Naive thymus-derived CD8-positive, alpha-beta T cell (primary cell): Measurements from ENCODE around the gene RANBP10. TPM values are rescaled to one million over a fixed set of nuclear protein-coding genes. Genes with fewer than 3 reads are reported as not detected.
A peak's percentile ranks its signal among the peaks of the same experiment; 100 is the strongest.

Experiments used
- ATAC-seq, 2 donors: fragments of 150-1000 bp; cut with Tn5 transposase in 1 of 2; sonication (Bioruptor Pico), chemical (Tn5 transposase) in 1 of 2; 1 replicate in 1 of 2; 2 replicates in 1 of 2; pipeline ENCODE4 v1.10.0; 2021; ENCODE audit warnings: mild to moderate bottlenecking in 2 of 2, moderate library complexity in 2 of 2
- POLR2A ChIA-PET: fragments of 350-600 bp; sonication (Branson Sonifier 250); formaldehyde crosslinking; loops from one replicate; lab custom pipeline; 2021; ENCODE audit warnings: antibody characterized with exemption; lab: Charles Lee
- DNase-seq, 10 donors: peaks; one replicate each; pipeline versions ENCODE4 v3.0.0 to v3.0.0-alpha.2; 2020 to 2022
- H3K27ac Mint-ChIP-seq, 10 donors: one replicate each; pipeline ENCODE4 v1.8.0; 2020 to 2022; ENCODE audit warnings: mild to moderate bottlenecking in 10 of 10, mixed read lengths in 10 of 10, moderate library complexity in 4 of 10, inconsistent platforms in 1 of 10
- H3K27me3 Mint-ChIP-seq, 5 donors: one replicate each; pipeline ENCODE4 v1.8.0; 2021 to 2022; ENCODE audit warnings: mixed read lengths in 5 of 5
- H3K36me3 Mint-ChIP-seq, 3 donors: one replicate each; pipeline ENCODE4 v1.8.0; 2020 to 2022; ENCODE audit warnings: mixed read lengths in 3 of 3, mild to moderate bottlenecking in 2 of 3, inconsistent platforms in 1 of 3
- H3K4me1 Mint-ChIP-seq, 4 donors: one replicate each; pipeline ENCODE4 v1.8.0; 2021 to 2022; ENCODE audit warnings: mixed read lengths in 4 of 4
- H3K4me3 Mint-ChIP-seq, 10 donors: one replicate each; pipeline ENCODE4 v1.8.0; 2020 to 2022; ENCODE audit warnings: mild to moderate bottlenecking in 10 of 10, mixed read lengths in 10 of 10, moderate library complexity in 6 of 10, inconsistent platforms in 1 of 10
- H3K9me3 Mint-ChIP-seq, 9 donors: one replicate each; pipeline ENCODE4 v1.8.0; 2020 to 2022; ENCODE audit warnings: mixed read lengths in 9 of 9, mild to moderate bottlenecking in 3 of 9, inconsistent platforms in 1 of 9, moderate library complexity in 1 of 9
- polyA plus RNA-seq, 3 donors: library from polyadenylated mRNA; unstranded; fragments of 300-500 nt; fragmentation: Illumina TruSeq; gene quantifications; one replicate each; pipeline ENCODE4 v1.2.3, GENCODE V29; 2021
- total RNA-seq, 8 experiments: library from RNA in 2 of 8; stranded (reverse) in 2 of 8; gene quantifications; one replicate each; pipeline ENCODE4 v1.2.3 and lab custom pipeline; 2021 to 2026

Gene RANBP10
- total and polyA plus RNA-seq, 5 experiments from 2014 or later: 5.8 to 23.6 (median 13.8) TPM

GRCh38 chr16:67822511-67822910 lies 16.2 kb upstream of the RANBP10 start:
- Mint-ChIP-seq H3K36me3 (peaks cover 0 to 5% (median 0%) of the 10 kb centered on the region in 3 donors), H3K27me3 (no peaks in the 10 kb centered on the region), H3K27ac (no peak overlapping the region), H3K4me1 (no peaks in the 10 kb centered on the region), H3K4me3 (no peak overlapping the region), H3K9me3 (no peaks in the 10 kb centered on the region)
- ATAC-seq (no peak), DNase-seq (no peak)
- POLR2A ChIA-PET: no interaction called here

DNA sequence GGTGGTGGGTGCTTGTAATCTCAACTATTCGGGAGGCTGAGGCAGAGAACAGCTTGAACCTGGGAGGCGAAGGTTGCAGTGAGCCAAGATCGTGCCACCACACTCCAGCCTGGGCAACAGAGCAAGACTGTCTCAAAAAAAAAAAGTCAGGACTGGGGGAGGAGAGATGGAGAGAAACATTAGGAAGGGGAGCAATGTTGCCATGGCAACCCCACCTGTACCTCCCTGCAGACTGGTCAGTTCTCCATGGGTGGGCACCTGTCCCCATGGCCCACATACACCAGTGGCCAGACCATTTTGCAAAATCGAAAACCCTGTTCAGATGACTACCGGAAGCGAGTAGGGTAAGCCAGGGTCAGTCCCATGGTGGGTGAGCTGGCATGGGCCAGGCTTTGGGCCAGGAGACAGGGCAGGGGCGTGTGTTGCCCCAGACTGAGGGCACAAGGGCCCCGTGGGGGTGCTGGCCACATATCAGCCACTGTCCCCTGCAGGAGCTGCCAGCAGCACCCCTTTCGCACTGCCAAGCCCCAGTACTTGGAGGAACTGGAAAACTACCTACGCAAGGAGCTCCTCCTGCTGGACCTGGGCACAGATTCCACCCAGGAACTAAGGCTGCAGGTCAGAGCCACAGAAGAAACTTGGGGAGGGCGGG lies 14.4 kb upstream of the RANBP10 start:
- no peaks in the 10 kb centered on the region for H3K9me3 Mint-ChIP-seq
- H3K4me1 Mint-ChIP-seq: peaks cover 3 to 7% (median 6%) of the 10 kb centered on the region in 4 donors
- POLR2A ChIA-PET: no interaction called here
- ATAC-seq (no peak), DNase-seq (no peak)
- no peak overlapping the region for H3K4me3 Mint-ChIP-seq
- H3K36me3 Mint-ChIP-seq: peaks cover 0 to 2% (median 0%) of the 10 kb centered on the region in 3 donors
- H3K27ac Mint-ChIP-seq: peak overlapping the region in 1 of 10 donors; percentile 64
- no peaks in the 10 kb centered on the region for H3K27me3 Mint-ChIP-seq

GRCh38 chr16:67814567-67814966 lies 8.2 kb upstream of the RANBP10 start:
- POLR2A ChIA-PET: no interaction called here
- Mint-ChIP-seq H3K27ac (no peak overlapping the region), H3K27me3 (no peaks in the 10 kb centered on the region), H3K9me3 (no peaks in the 10 kb centered on the region), H3K4me3 (no peak overlapping the region), H3K4me1 (peaks cover 3 to 7% (median 6%) of the 10 kb centered on the region in 4 donors), H3K36me3 (no peaks in the 10 kb centered on the region)
- DNase-seq (no peak), ATAC-seq (no peak)

DNA sequence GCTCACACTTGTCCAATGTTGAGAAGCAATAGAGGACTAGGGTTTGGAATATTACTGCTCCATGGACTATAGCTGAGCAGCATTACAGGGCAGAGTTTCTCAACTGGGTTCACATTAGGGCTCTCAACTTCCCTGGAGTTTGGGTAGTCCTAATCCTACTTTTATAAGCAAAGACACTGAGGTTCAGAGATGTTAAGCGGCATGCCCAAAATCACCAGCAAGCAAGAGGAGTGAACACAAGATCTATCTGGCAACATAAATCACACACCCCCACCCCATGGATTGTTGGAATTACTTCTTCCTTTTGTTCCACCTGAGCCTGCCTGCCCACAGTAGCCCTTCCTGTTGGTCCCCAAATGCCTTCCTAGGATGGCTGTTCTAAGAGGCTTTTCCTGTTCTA lies 5.5 kb upstream of the RANBP10 start:
- no peaks in the 10 kb centered on the region for H3K27me3 Mint-ChIP-seq
- no peak overlapping the region for H3K4me3 Mint-ChIP-seq
- no peak for DNase-seq
- peaks cover 3 to 13% (median 10%) of the 10 kb centered on the region in 4 donors for H3K4me1 Mint-ChIP-seq
- H3K36me3 Mint-ChIP-seq: no peaks in the 10 kb centered on the region
- ATAC-seq: no peak
- H3K27ac Mint-ChIP-seq: no peak overlapping the region
- POLR2A ChIA-PET: no interaction called here
- H3K9me3 Mint-ChIP-seq: no peaks in the 10 kb centered on the region

- POLR2A ChIA-PET: interaction anchor here (0.5 to 2.2 kb wide), 20 partner anchors 9 to 529 kb away, joined by 3 to 14 read pairs (median 4); partner anchors contain the start of genes ACD, ATP6V0D1, EDC4 and GFOD2
- ATAC-seq: no peak
- DNase-seq: no peak
- Mint-ChIP-seq H3K9me3 (no peaks in the 10 kb centered on the region), H3K27ac (peak overlapping the region; percentile 77 to 98 (median 94)), H3K4me1 (peaks cover 14 to 43% (median 39%) of the 10 kb centered on the region in 4 donors), H3K27me3 (no peaks in the 10 kb centered on the region), H3K4me3 (peak overlapping the region; percentile 87 to 96 (median 92)), H3K36me3 (peaks cover 0 to 16% (median 5%) of the 10 kb centered on the region in 3 donors)
Observed at GRCh38 chr16:67807148-67807682, 855 bp upstream of the RANBP10 start.

DNA sequence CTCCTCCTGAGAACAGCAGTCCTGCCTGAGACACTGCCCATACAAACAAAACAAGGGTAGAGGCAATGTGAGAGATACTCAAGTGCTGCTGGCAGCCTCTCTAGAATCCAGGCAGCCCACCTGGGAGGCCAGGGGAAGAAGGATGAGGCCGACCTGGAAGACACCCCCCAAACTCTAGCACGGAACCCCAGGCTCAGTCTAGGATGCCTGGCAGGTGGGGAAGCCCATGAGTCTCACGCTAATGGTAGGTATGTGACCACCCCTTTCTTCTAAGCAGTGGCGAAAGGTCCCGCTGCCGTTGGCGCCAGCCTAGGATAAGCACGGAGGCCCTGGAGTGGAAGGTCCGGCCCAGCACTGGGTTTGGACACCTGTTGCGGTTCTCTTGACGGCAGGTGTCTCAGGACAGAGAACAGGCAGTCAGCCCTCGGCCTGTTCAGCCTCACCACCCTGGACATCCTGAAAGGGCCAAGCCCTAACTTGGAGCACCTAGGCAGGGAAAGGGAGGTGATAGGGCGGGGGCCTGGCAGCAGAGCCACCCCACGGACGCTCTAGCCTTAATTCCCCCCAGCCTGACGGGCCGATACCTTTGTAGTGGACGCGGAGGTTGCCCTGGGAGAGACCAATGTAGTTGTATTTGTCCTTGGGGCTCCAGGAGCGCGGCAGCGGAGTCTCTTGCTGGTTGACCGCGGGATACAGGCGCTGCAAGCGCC lies 487 bp downstream of the RANBP10 start:
- no peaks in the 10 kb centered on the region for H3K9me3 Mint-ChIP-seq
- peaks cover 0 to 23% (median 5%) of the 10 kb centered on the region in 3 donors for H3K36me3 Mint-ChIP-seq
- no peaks in the 10 kb centered on the region for H3K27me3 Mint-ChIP-seq
- no peak for ATAC-seq
- peaks cover 20 to 57% (median 53%) of the 10 kb centered on the region in 4 donors for H3K4me1 Mint-ChIP-seq
- POLR2A ChIA-PET: interaction anchor here (0.5 to 2.2 kb wide), 17 partner anchors 11 to 325 kb away, joined by 3 to 14 read pairs (median 5); partner anchors contain the start of genes ACD, ATP6V0D1, CTCF and EDC4
- peak in 2 of 10 donors; percentile 8 to 19 for DNase-seq
- peak overlapping the region; percentile 87 to 96 (median 92) for H3K4me3 Mint-ChIP-seq
- peak overlapping the region; percentile 66 to 98 (median 92) for H3K27ac Mint-ChIP-seq

DNA sequence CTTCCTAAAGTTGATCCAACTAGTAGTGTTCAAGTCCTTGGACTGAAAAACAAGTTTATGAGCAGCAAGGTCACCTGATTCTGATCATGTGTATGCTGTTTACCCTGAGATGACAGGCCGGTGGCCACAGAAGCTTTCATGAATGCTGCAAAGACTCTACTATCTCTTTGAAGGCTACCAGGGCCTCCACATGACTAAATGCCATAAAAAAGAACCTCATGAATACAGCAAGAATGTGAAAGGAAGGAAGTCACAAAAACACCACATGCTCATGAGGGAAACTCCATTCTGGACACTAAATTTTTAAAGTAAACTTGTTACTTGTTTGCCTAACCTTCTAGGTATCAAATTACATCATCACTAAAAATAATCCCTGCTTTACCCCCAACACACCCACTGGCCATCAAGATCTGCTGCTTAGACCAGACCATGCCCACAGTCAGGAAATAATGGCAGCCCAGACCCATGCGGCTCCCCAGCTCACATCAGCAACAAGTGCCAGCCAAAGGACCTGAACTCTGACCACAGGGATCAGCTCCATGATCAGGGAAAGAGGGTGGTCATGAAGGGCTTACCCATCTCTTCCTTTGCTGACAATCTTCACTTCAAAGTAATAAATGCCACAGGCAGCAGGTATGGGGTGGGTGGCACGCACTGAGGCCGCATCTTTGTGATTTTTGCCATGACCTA lies 1.4 kb downstream of the RANBP10 start:
- Mint-ChIP-seq H3K27me3 (no peaks in the 10 kb centered on the region), H3K4me3 (peak overlapping the region; percentile 87 to 96 (median 92)), H3K36me3 (peaks cover 0 to 30% (median 5%) of the 10 kb centered on the region in 3 donors), H3K9me3 (no peaks in the 10 kb centered on the region), H3K27ac (peak overlapping the region in 9 of 10 donors; percentile 44 to 97 (median 83)), H3K4me1 (peaks cover 29 to 65% (median 61%) of the 10 kb centered on the region in 4 donors)
- no peak for ATAC-seq
- POLR2A ChIA-PET: interaction anchor here (1.0 kb wide), 1 partner anchor 130 kb away, joined by 3 read pairs; no protein-coding TSS in a partner anchor
- DNase-seq: no peak

- H3K36me3 Mint-ChIP-seq: peaks cover 0 to 40% (median 5%) of the 10 kb centered on the region in 3 donors
- no peaks in the 10 kb centered on the region for H3K27me3 Mint-ChIP-seq
- POLR2A ChIA-PET: interaction anchor here (0.8 to 1.0 kb wide), 2 partner anchors 131 to 281 kb away, joined by 3 to 11 read pairs; partner anchors contain the start of gene NFATC3
- DNase-seq (peak in 1 of 10 donors; percentile 23), ATAC-seq (no peak)
- peak overlapping the region in 5 of 10 donors; percentile 52 to 86 (median 73) for H3K27ac Mint-ChIP-seq
- no peaks in the 10 kb centered on the region for H3K9me3 Mint-ChIP-seq
- H3K4me3 Mint-ChIP-seq: peak overlapping the region in 9 of 10 donors; percentile 34 to 96 (median 78)
- peaks cover 34 to 73% (median 69%) of the 10 kb centered on the region in 4 donors for H3K4me1 Mint-ChIP-seq
Observed at GRCh38 chr16:67803894-67804293, 2.5 kb downstream of the RANBP10 start.

DNA sequence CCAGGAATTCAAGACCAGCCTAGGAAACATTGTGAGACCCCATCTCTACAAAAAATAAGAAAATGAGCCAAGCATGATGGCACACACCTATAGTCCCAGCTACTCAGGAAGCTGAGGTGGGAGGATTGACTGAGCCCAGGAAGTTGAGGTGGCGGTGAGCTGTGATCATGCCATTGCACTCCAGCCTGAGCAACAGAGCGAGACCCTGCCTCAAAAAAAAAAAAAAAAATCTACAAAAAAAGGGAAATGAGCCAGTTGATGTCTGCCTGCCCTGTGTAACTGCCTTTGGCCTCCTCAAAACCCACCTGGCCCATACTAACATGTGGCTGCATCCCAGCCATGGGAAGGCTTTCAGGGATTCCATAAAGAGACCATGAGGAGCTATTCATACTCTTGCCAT lies 4.5 kb downstream of the RANBP10 start:
- H3K36me3 Mint-ChIP-seq: peaks cover 0 to 57% (median 5%) of the 10 kb centered on the region in 3 donors
- H3K4me3 Mint-ChIP-seq: peak overlapping the region; percentile 25 to 81 (median 66)
- H3K27ac Mint-ChIP-seq: peak overlapping the region in 9 of 10 donors; percentile 53 to 81 (median 72)
- ATAC-seq (no peak), DNase-seq (peak in 5 of 10 donors; percentile 20 to 47 (median 41))
- POLR2A ChIA-PET: interaction anchor here (0.7 to 1.1 kb wide), 5 partner anchors 41 to 320 kb away, joined by 3 to 4 read pairs (median 3); partner anchors contain the start of genes EDC4 and GFOD2
- H3K9me3 Mint-ChIP-seq: no peaks in the 10 kb centered on the region
- peaks cover 39 to 80% (median 74%) of the 10 kb centered on the region in 4 donors for H3K4me1 Mint-ChIP-seq
- H3K27me3 Mint-ChIP-seq: no peaks in the 10 kb centered on the region

DNA sequence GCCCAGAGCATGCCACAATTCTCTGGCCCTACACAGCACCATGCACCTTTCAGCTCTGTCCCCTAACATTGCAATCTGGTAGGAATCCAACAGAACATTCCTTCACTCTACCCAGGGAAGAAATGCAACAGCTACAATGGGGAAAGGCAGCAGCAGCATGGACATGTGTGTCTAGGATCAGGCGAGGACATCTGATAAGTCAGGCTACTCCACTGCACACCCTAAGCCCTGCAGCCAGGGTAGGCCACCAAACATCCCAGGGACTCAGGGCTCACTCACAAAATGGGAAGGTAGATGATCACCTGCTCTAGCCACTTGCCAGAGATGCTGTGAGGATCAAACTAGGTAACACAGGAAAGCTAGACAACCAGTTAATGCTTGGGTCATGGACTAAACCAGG lies 5.1 kb downstream of the RANBP10 start:
- peak overlapping the region in 7 of 10 donors; percentile 27 to 81 (median 70) for H3K27ac Mint-ChIP-seq
- peak overlapping the region in 9 of 10 donors; percentile 11 to 81 (median 67) for H3K4me3 Mint-ChIP-seq
- no peak for ATAC-seq
- no peaks in the 10 kb centered on the region for H3K27me3 Mint-ChIP-seq
- no peaks in the 10 kb centered on the region for H3K9me3 Mint-ChIP-seq
- peaks cover 0 to 63% (median 5%) of the 10 kb centered on the region in 3 donors for H3K36me3 Mint-ChIP-seq
- no peak for DNase-seq
- POLR2A ChIA-PET: interaction anchor here (0.5 to 1.3 kb wide), 8 partner anchors 42 to 566 kb away, joined by 3 to 4 read pairs (median 4); partner anchors contain the start of genes ACD, EDC4 and GFOD2
- peaks cover 45 to 84% (median 76%) of the 10 kb centered on the region in 4 donors for H3K4me1 Mint-ChIP-seq

GRCh38 chr16:67800338-67800926 lies 5.9 kb downstream of the RANBP10 start:
- Mint-ChIP-seq H3K4me1 (peaks cover 46 to 79% (median 74%) of the 10 kb centered on the region in 4 donors), H3K27me3 (no peaks in the 10 kb centered on the region), H3K36me3 (peaks cover 0 to 63% (median 5%) of the 10 kb centered on the region in 3 donors), H3K27ac (peak overlapping the region in 9 of 10 donors; percentile 27 to 85 (median 68)), H3K9me3 (no peaks in the 10 kb centered on the region), H3K4me3 (peak overlapping the region in 4 of 10 donors; percentile 10 to 55 (median 16))
- DNase-seq: no peak
- ATAC-seq: no peak
- POLR2A ChIA-PET: interaction anchor here (0.5 to 1.3 kb wide), 3 partner anchors 140 to 565 kb away, joined by 3 to 4 read pairs (median 4); partner anchors contain the start of gene ACD
